Upper lobe of right lung (tissue), 1 donor: ENCODE measurements around the gene OPCML. TPM values are rescaled to one million over a fixed set of nuclear protein-coding genes. Genes with fewer than 3 reads are reported as not detected.

Source experiments
- ATAC-seq: fragments of 200-7000 bp; cut with Tn5 transposase; one replicate; pipeline ENCODE4 v1.9.1; 2020; ENCODE audit warnings: mild to moderate bottlenecking, moderate library complexity
- DNase-seq: peaks from one replicate; pipeline ENCODE4 v3.0.0-alpha.2; 2020
- H3K27ac ChIP-seq: fragments of 200-600 bp; one replicate; pipeline ENCODE4 v1.8.0; 2022
- H3K27me3 ChIP-seq: fragments of 200-600 bp; one replicate; pipeline ENCODE4 v1.8.0; 2022; ENCODE audit warnings: mild to moderate bottlenecking
- H3K36me3 ChIP-seq: fragments of 200-600 bp; one replicate; pipeline ENCODE4 v1.8.0; 2022
- H3K4me1 ChIP-seq: fragments of 200-600 bp; one replicate; pipeline ENCODE4 v1.8.0; 2022
- H3K4me3 ChIP-seq: fragments of 200-600 bp; one replicate; pipeline ENCODE4 v1.8.0; 2022; ENCODE audit warnings: mild to moderate bottlenecking
- H3K9me3 ChIP-seq: fragments of 200-600 bp; one replicate; pipeline ENCODE4 v1.8.0; 2022
- CTCF ChIP-seq: fragments of 200-600 bp; IDR thresholded peaks from one replicate; pipeline ENCODE4 v1.8.0; 2022; ENCODE audit warnings: antibody characterized with exemption
- intact Hi-C: fragments of 100-400 bp; cut with DNase I; formaldehyde crosslinking; loops from one replicate; pipeline ENCODE4 v1.11.0; 2022
- total RNA-seq: library from RNA; stranded (reverse); fragmentation: NEBNext Ultra II Directional; extraction: Animal tissue kit (Norgen Biotek cat#: 25700); gene quantifications from one replicate; pipeline ENCODE4 v1.2.1, GENCODE V29; 2021
- donor health status: DM: no; HTN: yes; CAD: no; lungs with severe emphysema.

OPCML gene
- total RNA-seq, 1 donor from 2014 or later: not detected

GRCh38 chr11:132427611-132428010, 1104.7 kb downstream of the OPCML start:
- Histone ChIP-seq H3K4me1 (no peaks in the 10 kb centered on the region), H3K36me3 (no peaks in the 10 kb centered on the region), H3K9me3 (no peaks in the 10 kb centered on the region), H3K27ac (no peak overlapping the region), H3K4me3 (no peak overlapping the region), H3K27me3 (peaks cover 7% of the 10 kb centered on the region)
- intact Hi-C loops: no loop called here
- no peak for DNase-seq
- ATAC-seq: no peak
- no peak for TF ChIP-seq CTCF

GRCh38 chr11:132424433-132424832, 1107.9 kb downstream of the OPCML start:
- Histone ChIP-seq H3K27ac (no peak overlapping the region), H3K27me3 (peaks cover 7% of the 10 kb centered on the region), H3K9me3 (no peaks in the 10 kb centered on the region), H3K36me3 (no peaks in the 10 kb centered on the region), H3K4me3 (no peak overlapping the region), H3K4me1 (no peaks in the 10 kb centered on the region)
- no peak for TF ChIP-seq CTCF
- intact Hi-C loops: no loop called here
- ATAC-seq: no peak
- no peak for DNase-seq

- Histone ChIP-seq H3K36me3 (no peaks in the 10 kb centered on the region), H3K27ac (no peak overlapping the region), H3K4me3 (no peak overlapping the region), H3K4me1 (no peaks in the 10 kb centered on the region), H3K9me3 (no peaks in the 10 kb centered on the region), H3K27me3 (peaks cover 6% of the 10 kb centered on the region)
- TF ChIP-seq CTCF: no peak
- intact Hi-C loops: no loop called here
- no peak for ATAC-seq
- no peak for DNase-seq
These were observed 1109.0 kb downstream of the OPCML start for GRCh38 chr11:132423266-132423665.

GRCh38 chr11:132422722-132423121, 1109.6 kb downstream of the OPCML start:
- Histone ChIP-seq H3K27ac (no peak overlapping the region), H3K9me3 (no peaks in the 10 kb centered on the region), H3K4me3 (no peak overlapping the region), H3K27me3 (peaks cover under 1% of the 10 kb centered on the region), H3K4me1 (no peaks in the 10 kb centered on the region), H3K36me3 (no peaks in the 10 kb centered on the region)
- ATAC-seq (no peak), DNase-seq (no peak)
- intact Hi-C loops: no loop called here
- TF ChIP-seq CTCF: no peak

DNA sequence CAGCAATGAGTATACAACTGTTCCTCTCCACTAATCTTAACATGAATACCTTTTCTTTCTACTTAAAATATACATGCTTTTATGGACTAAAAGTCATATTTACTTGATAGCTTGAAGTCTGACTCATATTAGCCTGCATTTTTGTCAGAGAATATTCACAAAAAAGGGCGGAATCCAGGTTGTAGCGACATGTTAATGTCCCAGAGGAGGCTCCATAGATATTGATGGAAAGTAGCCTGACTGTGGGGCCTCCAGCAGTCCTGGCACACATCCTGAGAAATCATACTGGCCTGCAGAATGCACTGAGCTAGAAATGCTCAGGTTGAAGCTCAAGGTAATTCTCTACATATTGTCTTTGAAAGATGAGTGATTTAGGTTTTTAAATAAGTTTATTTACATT, 1110.7 kb downstream of the OPCML start:
- H3K9me3 ChIP-seq: no peaks in the 10 kb centered on the region
- ATAC-seq (no peak), DNase-seq (no peak)
- H3K27me3 ChIP-seq: no peaks in the 10 kb centered on the region
- H3K4me1 ChIP-seq: no peaks in the 10 kb centered on the region
- H3K4me3 ChIP-seq: no peak overlapping the region
- no peak overlapping the region for H3K27ac ChIP-seq
- intact Hi-C loops: no loop called here
- H3K36me3 ChIP-seq: no peaks in the 10 kb centered on the region
- TF ChIP-seq CTCF: no peak

- no peak for DNase-seq
- no peaks in the 10 kb centered on the region for H3K9me3 ChIP-seq
- ATAC-seq: no peak
- no peaks in the 10 kb centered on the region for H3K36me3 ChIP-seq
- intact Hi-C loops: no loop called here
- H3K4me1 ChIP-seq: no peaks in the 10 kb centered on the region
- no peak overlapping the region for H3K27ac ChIP-seq
- peaks cover 11% of the 10 kb centered on the region for H3K27me3 ChIP-seq
- no peak overlapping the region for H3K4me3 ChIP-seq
- no peak for TF ChIP-seq CTCF
These were observed 1117.8 kb downstream of the OPCML start for GRCh38 chr11:132414451-132414850.
